Endometrial microvascular endothelial cells (primary cell): ENCODE data around the gene MAMLD1. TPM values are rescaled to one million over a fixed set of nuclear protein-coding genes. Genes with fewer than 3 reads are reported as not detected.

ENCODE experiments used
- in situ Hi-C: cut with HindIII; loops from 2 replicates; pipeline ENCODE4 v1.10.0; 2017; ENCODE audit warnings: low sequenced_read_pairs, low pct_unique_long_range_greater_than_20kb; ENCODE audit errors: inconsistent ontology term
- total RNA-seq: library from RNA; depleted of rRNA; stranded (reverse); fragments of >200 nt; gene quantifications from one replicate; pipeline ENCODE4 v1.2.3, GENCODE V29; 2015; ENCODE audit errors: inconsistent ontology term

MAMLD1 gene
- total RNA-seq, 1 donor from 2014 or later, result 1.1 TPM

- in situ Hi-C loops, result no loop called here
These were observed 114.3 kb downstream of the MAMLD1 start for GRCh38 chrX:150477371-150477770.

DNA sequence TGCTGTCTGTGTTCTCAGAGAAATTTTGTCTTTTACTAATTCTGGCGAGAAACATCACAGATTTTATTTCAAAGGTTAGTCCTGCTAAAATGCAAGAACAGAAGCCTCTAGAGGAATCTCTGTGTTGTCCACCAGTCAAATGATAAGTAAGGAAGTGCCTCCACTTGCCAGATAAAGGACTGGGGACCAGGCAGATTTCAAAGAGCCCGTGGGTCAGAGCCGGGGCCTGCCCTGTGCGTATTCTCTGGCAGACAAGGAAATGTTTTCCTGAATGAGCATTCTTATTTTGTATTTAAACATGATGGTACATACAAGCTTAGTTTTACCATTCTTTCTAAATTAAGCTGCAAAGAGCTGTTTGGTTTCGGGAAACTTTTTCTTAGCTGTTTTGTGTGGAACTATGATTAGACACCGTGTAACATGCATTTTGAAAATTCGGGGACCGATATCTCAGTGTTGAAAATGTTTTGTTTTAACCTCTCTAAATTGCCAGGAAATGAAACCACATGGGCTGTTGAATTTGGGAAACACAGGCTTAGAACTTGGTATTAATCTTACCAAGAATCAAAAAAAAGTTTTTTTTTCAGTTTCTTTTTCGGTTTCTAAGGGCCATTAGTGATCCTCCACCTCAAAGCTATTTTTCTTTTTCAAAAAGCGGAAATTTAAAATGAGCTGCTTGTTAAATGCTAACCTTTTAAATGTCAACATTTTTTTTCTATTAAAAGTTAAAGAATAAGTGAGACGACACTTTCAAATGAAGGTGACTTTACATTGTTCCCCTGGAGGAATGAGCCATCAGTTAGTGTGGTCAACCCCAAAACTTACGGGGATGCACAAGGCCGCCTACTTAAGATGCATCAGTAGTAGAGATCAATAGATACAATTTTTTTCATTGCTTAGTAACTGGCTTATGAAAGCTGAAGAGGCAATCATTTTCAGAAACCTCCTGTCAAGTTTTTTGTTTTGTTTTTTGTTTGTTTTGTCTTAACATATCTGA lies 115.7 kb downstream of the MAMLD1 start:
- in situ Hi-C loops, result no loop called here

- in situ Hi-C loops, result no loop called here
These were observed 119.6 kb downstream of the MAMLD1 start for GRCh38 chrX:150482537-150483206.

DNA sequence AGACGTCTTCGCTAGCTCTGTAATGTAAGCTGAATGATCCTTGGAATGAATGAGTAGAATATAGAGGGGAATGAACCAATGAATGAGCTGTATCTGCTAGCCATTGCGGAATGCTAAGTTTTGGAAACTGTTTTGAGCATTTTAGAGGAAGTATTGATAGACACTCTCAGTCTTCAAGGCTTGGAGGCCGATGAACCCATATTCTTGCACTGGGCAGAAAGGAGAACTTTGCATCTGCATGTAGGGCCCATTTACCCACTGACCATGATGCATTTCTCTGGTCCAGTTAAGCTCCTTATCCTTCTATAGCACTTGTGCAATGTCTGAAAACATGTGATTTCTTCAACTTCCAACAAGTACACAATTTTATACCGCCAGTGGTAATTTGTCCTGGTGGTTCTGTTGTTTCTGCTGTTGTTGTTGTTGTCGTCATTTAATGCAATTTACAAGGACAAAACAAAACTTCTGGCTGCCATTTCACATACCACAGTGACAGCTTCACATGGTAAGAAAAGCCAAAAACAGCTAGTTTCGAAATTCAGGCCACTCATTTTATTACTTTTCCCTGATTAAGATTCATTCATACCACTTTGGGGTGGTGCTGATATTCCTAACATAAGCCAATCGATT lies 120.4 kb downstream of the MAMLD1 start:
- in situ Hi-C loops, result no loop called here

DNA sequence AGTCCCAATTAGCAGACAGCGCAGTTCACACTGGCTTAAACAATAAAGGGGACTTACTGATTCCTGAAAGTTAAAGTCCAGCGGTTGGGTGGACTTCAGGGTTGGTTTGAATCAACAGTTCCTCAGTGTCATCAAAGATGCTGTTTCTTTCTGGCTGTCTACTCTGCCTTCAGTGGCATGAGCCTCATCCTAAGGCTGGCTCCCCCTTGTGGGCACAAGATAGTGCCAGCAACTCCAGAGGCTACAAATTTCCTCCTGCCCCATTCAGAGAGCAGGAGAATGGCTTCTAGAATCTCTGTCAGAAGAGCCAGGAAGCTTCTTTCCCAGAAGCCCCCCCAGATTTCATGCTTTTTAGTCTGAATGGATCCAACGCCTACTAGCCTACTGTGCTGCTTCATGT lies 122.9 kb downstream of the MAMLD1 start:
- in situ Hi-C loops, result no loop called here

DNA sequence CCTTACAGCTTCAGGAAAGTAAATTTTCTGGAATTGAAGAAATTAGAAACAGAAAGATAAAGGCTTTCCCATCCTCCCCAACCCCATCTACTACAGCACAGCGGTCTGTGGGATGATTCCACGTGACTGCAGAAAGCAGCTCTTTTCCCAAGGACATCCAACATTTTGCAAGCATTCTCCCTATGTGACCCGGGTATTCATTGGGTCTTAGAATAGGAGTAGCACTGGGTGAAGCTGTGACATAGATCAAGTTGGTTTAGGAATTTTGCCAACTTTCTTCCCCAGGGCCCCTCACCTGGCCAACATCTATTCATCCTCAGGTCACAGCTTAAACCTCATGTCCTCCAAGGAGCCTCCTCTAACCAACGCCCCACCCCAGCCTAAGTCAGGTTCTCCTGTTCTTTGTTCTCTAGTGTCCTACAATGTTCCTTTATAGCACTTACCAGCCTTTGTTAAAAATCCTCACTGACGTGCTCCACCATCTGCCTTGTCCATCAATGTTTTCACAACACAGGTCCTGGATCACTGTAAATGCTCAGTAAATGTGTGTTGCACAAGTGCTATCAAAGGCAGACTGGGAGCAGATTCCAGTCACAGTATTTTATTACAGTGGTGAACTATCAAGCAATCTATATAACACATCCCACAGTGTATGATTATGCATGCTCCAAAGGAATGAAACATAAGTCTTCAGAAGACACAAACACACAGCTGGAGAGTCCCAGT lies 124.4 kb downstream of the MAMLD1 start:
- in situ Hi-C loops, result no loop called here

- in situ Hi-C loops, result no loop called here
These were observed 126.4 kb downstream of the MAMLD1 start for GRCh38 chrX:150489359-150490015.

GRCh38 chrX:150495496-150495895 lies 132.4 kb downstream of the MAMLD1 start:
- in situ Hi-C loops, result no loop called here

DNA sequence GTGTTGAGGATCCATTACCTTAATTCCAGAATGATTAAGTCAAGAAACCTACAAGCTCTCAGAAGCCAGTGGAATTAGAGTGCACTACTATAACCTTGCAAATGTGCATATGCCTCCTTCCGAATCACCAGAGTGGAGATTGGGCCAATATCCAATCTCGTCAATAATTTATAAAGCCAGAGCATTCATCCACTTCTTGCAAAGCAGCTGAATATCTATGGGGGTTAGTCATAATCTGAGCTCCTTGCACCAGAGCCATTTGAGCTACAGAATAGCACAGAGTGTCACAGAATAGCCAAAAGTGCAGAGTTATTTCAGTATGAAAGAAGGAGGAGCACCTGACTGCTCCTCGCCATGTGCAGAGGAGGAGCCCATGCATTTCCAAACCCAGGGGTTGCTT lies 136.1 kb downstream of the MAMLD1 start:
- in situ Hi-C loops, result no loop called here

DNA sequence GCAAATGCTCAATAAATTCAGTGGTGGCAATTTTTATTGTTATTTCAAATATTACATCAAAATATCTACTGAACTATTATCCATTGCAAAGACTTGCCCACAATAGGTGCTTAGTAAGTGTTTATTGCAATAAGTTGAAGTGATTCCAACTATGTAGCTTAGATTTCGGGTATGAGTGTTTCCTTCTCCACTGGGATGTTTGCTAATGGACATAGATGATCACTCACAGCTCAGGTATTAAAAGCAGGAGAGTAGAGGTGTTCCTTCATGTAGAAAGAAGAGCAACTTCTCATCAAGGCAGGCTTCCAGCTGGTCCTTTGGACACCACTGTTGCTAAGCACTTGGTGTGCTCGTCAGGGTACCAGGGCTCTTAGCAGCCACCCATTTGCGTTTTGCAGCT lies 139.0 kb downstream of the MAMLD1 start:
- in situ Hi-C loops, result no loop called here

DNA sequence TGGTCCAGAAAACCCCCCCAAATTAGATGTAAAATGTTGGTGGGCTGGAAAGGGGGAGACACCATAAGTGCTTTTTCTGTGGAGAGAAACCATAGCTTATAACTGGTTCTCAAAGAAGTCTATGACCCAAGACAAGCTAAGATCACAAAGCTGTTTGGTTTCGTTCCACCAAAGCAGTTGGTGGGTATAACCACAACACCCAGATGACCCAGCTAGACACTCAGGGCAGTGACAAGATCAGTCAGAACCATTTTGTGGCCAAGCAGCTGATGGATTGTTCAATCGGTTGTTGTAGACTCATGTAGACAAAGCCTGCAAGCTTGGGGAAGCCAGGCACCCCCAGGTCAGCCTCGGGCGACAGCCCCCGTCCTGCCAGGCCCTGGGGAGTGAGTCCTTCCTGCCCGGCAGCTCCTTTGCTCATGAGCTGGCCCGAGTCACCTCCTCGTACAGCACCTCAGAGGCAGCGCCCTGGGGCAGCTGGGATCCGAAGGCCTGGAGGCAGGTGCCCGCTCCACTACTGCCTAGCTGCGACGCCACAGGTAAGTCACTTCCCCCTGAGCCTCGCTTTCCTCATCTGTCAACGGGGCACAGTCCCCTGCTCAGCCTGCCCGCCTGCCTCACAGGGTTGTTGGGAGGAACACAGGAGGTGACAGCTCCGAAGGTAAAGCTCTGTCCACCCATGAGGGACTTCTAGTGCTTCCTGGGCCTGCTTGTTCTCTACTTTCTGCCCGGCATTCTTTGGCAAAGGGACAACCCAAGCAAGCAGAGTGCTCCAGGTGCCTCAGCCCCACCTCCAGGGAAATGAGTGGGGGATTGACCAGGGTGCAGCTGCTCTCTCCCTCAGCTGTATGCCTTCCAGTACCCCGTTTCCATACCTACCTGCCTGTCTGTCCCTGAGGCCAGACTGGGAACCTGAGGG lies 140.1 kb downstream of the MAMLD1 start:
- in situ Hi-C loops, result no loop called here

DNA sequence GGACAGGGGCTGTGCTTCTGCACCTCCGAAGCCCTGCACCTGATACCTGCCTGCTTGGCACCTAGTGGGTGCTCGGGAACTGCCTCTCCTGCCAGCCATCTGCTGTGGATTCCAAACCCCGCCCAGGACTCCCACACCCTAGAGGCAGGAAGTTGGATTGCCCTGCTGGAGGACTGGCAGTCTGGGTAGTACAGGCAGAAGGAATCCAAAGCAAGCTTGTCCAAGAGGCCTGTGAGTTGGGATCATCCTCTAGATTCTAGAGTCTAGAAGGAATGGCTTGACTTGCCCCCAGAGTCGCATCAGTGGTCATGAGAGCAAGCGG lies 140.7 kb downstream of the MAMLD1 start:
- in situ Hi-C loops, result no loop called here

DNA sequence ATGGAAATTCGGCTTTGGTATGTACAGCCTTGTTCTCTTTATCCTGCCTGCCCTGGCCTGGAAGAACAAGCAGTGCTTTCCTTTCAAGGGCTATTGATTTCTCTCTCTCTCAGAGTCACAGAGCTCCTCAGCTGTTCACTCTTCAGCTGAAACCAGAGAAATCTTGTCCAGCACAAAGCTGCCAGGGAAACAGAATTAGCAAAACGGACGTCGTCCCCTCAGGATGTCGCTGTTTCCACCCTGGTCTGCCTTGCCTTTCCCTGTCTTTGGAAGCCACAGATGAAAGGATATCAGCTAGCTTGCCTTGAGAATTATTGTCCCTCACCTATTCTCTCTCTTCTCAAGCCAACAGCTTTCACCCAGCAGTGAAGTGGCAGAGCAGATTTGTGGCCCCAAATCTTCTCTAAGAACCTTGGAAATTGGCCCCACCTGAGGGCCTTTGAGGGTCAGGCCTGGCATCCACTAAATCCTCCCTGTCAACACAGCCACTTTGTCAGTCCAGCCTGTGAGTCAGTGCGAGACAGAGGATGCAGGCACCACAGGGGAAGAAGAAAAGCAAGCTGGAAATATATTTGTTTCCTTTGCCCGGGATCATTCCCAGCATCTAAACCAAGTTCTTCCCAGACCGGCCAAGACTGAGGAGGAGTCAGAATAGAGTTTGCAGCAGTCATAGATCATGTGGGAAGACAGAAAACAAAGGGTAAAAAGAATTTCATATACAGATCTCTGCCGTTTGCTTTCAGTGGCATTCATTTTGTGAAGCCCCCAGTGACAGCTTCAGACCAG lies 141.5 kb downstream of the MAMLD1 start:
- in situ Hi-C loops, result no loop called here

DNA sequence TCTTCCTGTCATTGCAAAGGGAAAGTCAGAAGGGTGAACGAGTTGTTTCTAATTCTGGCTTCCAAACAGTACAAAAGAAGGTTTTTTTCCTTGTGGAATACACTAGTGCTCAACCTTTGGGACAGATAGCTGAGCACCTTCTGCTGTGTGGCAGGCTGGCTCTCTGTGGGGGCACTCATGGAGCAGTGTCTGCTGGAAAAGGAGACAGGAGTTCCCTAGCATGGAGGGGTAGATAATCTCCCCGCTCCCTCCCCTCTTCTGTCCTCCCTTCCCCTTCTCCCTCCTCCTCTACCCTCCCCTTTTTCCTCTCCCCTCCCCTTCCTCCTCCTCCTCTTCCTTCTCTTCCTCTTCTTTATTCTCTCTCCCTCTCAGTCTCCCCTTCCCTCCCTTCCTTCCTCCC lies 142.9 kb downstream of the MAMLD1 start:
- in situ Hi-C loops, result no loop called here

GRCh38 chrX:150506486-150506885 lies 143.4 kb downstream of the MAMLD1 start:
- in situ Hi-C loops, result no loop called here

DNA sequence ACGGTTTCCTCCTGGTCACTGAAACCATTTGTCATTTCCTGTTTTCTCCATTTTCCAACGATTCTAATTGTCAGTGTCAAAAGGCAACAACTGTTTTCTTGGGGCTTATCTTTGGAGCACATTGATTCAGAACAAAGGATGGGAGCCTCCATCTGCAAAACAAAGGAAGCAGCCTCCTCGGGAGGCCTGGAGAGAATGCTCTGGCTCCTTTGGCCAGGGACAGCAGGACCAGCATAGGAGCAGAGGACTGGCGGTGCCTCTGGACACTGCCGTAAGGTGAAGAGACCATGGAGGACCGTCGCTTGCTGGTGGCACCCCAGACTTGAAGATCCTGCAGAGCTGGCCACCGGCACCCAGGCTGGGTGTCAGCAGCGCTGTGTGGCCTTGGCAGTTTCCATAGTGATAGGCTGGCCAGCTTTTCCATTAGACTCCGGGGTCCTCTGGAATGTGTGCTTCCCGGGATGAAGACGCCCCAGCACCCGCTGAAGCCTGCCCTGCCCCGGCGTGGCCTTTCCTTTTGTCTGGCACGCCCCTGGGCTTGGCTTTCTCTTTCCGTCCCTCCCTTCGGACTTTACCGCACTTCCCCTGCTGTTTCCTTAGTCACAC lies 144.2 kb downstream of the MAMLD1 start:
- in situ Hi-C loops, result no loop called here

- in situ Hi-C loops, result no loop called here
These were observed 144.9 kb downstream of the MAMLD1 start for GRCh38 chrX:150508018-150508417.
